A549 (cell line): Measurements from ENCODE around the gene PLCH1. TPM values are rescaled to one million over a fixed set of nuclear protein-coding genes. Genes with fewer than 3 reads are reported as not detected.

ENCODE experiments used
- ATAC-seq, 2 experiments: fragments of 200-7000 bp in 1 of 2; fragments of >200 bp in 1 of 2; cut with Nextera tagmentation in 1 of 2; cut with Tn5 transposase in 1 of 2; 3 replicates each; pipeline versions ENCODE4 v1.8.0 to v1.9.1; 2018 to 2020; ENCODE audit warnings: mild to moderate bottlenecking in 1 of 2, moderate library complexity in 1 of 2
- CTCF ChIA-PET: fragments of 300-600 bp; sonication (Branson Sonifier 250); formaldehyde crosslinking; extraction: SDS; loops from one replicate; lab custom pipeline; 2021; ENCODE audit warnings: antibody characterized with exemption, inconsistent platforms; lab: Yijun Ruan, JAX
- POLR2A ChIA-PET: fragments of 350-600 bp; formaldehyde crosslinking; extraction: SDS; loops from one replicate; lab custom pipeline; 2021; ENCODE audit warnings: antibody characterized with exemption, inconsistent platforms; lab: Yijun Ruan, JAX
- DNase-seq, 2 experiments: peaks; one replicate each; pipeline versions ENCODE4 v3.0.0 to v3.0.0-alpha.2; 2011 to 2016; ENCODE audit warnings: low read depth in 1 of 2, low spot score in 1 of 2
- FAIRE-seq: peaks from 2 replicates; lab custom pipeline; 2011; peaks lifted over from hg19 to GRCh38; lab: Jason Lieb, UNC
- H3K27ac ChIP-seq, 2 experiments: fragments of >200 bp; sonication (Bioruptor Twin); formaldehyde crosslinking; 3 replicates each; pipeline ENCODE4 v1.5.1; 2016 to 2017
- H3K4me1 ChIP-seq: fragments of >200 bp; sonication (Bioruptor Twin); formaldehyde crosslinking; 3 replicates; pipeline ENCODE4 v1.6.1; 2016
- H3K4me2 ChIP-seq: fragments of >200 bp; sonication (Bioruptor Twin); formaldehyde crosslinking; 3 replicates; pipeline ENCODE4 v1.6.1; 2016
- H3K4me3 ChIP-seq: fragments of >200 bp; sonication (Bioruptor Twin); formaldehyde crosslinking; 3 replicates; pipeline ENCODE4 v1.5.1; 2016
- H3K9me3 ChIP-seq: fragments of >200 bp; sonication (Bioruptor Twin); formaldehyde crosslinking; 3 replicates; pipeline ENCODE4 v1.6.1; 2016
- CEBPB ChIP-seq, 2 experiments: fragments of >200 bp in 1 of 2; sonication (Bioruptor Twin) in 1 of 2; formaldehyde crosslinking in 1 of 2; IDR thresholded peaks; 2 replicates each; pipeline ENCODE4 v1.6.1; 2012 to 2016
- CHD2 ChIP-seq: fragments of 150-350 bp; IDR thresholded peaks from 2 replicates; pipeline ENCODE4 v1.6.1; 2014; ENCODE audit warnings: low read length; ENCODE audit not compliant: partially characterized antibody
- EHF ChIP-seq: fragments of 250-450 bp; sonication (Bioruptor Pico); IDR thresholded peaks from 2 replicates; pipeline ENCODE4 v1.5.0; 2020; ENCODE audit warnings: mild to moderate bottlenecking
- EHMT2 ChIP-seq: fragments of 200-600 bp; sonication (generic); IDR thresholded peaks from 2 replicates; pipeline ENCODE4 v1.6.1; 2016; ENCODE audit warnings: antibody characterized with exemption, low read depth, mild to moderate bottlenecking, moderate library complexity
- ESRRA ChIP-seq: fragments of 150-350 bp; IDR thresholded peaks from 2 replicates; pipeline ENCODE4 v1.6.1; 2014; ENCODE audit warnings: mild to moderate bottlenecking, low read length, borderline replicate concordance
- FOSB ChIP-seq: fragments of 250-450 bp; sonication (Bioruptor Pico); IDR thresholded peaks from 2 replicates; pipeline ENCODE4 v1.5.0; 2020; ENCODE audit warnings: mild to moderate bottlenecking, moderate library complexity
- FOSL2 ChIP-seq, 2 experiments: fragments of 450-650 bp in 1 of 2; fragments of >200 bp in 1 of 2; sonication (Bioruptor Twin) in 1 of 2; formaldehyde crosslinking; IDR thresholded peaks; 2 replicates each; pipeline versions ENCODE4 v1.5.0 to v1.6.1; 2016 to 2020; ENCODE audit warnings: mild to moderate bottlenecking in 1 of 2, moderate library complexity in 1 of 2
- GATA3 ChIP-seq: IDR thresholded peaks from 2 replicates; pipeline ENCODE4 v1.6.1; 2012; ENCODE audit warnings: borderline replicate concordance
- HDAC2 ChIP-seq: fragments of 200-600 bp; sonication (generic); IDR thresholded peaks from 2 replicates; pipeline ENCODE4 v1.6.1; 2016
- HEYL ChIP-seq: fragments of 250-450 bp; sonication (Bioruptor Pico); IDR thresholded peaks from 2 replicates; pipeline ENCODE4 v1.8.0; 2021; ENCODE audit warnings: mild to moderate bottlenecking, moderate library complexity
- HOXA7 ChIP-seq: fragments of 250-450 bp; sonication (Bioruptor Pico); IDR thresholded peaks from 2 replicates; pipeline ENCODE4 v1.5.0; 2020; ENCODE audit warnings: mild to moderate bottlenecking, moderate library complexity
- HOXB5 ChIP-seq: fragments of 250-450 bp; sonication (Bioruptor Pico); IDR thresholded peaks from 2 replicates; pipeline ENCODE4 v1.5.0; 2020; ENCODE audit warnings: mild to moderate bottlenecking, moderate library complexity
- JUN ChIP-seq, 2 experiments: fragments of >200 bp; sonication (Bioruptor Twin); formaldehyde crosslinking; IDR thresholded peaks; 2 replicates in 1 of 2; 3 replicates in 1 of 2; pipeline ENCODE4 v1.6.1; 2016 to 2017
- MAZ ChIP-seq: fragments of 150-350 bp; IDR thresholded peaks from 2 replicates; pipeline ENCODE4 v1.6.1; 2014; ENCODE audit warnings: antibody characterized with exemption, low read depth, low read length, borderline replicate concordance
- MYC ChIP-seq: IDR thresholded peaks from 2 replicates; pipeline ENCODE4 v1.6.1; 2012; ENCODE audit warnings: mild to moderate bottlenecking, inconsistent platforms, low read length, improper control_type of control experiment, borderline replicate concordance
- NFE2L2 ChIP-seq: fragments of 150-350 bp; conservative IDR thresholded peaks from 2 replicates; pipeline ENCODE4 v1.6.1; 2014; ENCODE audit warnings: low read length
- NPAS2 ChIP-seq: fragments of 250-450 bp; sonication (Bioruptor Pico); IDR thresholded peaks from 2 replicates; pipeline ENCODE4 v1.8.0; 2022; ENCODE audit warnings: mild to moderate bottlenecking, moderate library complexity, borderline replicate concordance
- POLR2AphosphoS2 ChIP-seq: conservative IDR thresholded peaks from 2 replicates; pipeline ENCODE4 v1.6.1; 2012; ENCODE audit warnings: low read length, improper control_type of control experiment, inconsistent platforms
- RAD21 ChIP-seq, 2 experiments: fragments of >200 bp in 1 of 2; sonication (Bioruptor Twin) in 1 of 2; formaldehyde crosslinking in 1 of 2; IDR thresholded peaks in 1 of 2; conservative IDR thresholded peaks in 1 of 2; 2 replicates in 1 of 2; 3 replicates in 1 of 2; pipeline ENCODE4 v1.6.1; 2012 to 2018; ENCODE audit warnings: inconsistent platforms in 1 of 2
- RARB ChIP-seq: fragments of 250-450 bp; sonication (Bioruptor Pico); IDR thresholded peaks from 2 replicates; pipeline ENCODE4 v1.8.0; 2021; ENCODE audit warnings: mild to moderate bottlenecking, moderate library complexity
- RFX5 ChIP-seq: fragments of 450-650 bp; IDR thresholded peaks from 2 replicates; pipeline ENCODE4 v1.7.1; 2014; ENCODE audit warnings: antibody characterized with exemption, mild to moderate bottlenecking, moderate library complexity
- RNF2 ChIP-seq: fragments of 200-600 bp; sonication (generic); IDR thresholded peaks from 2 replicates; pipeline ENCODE4 v1.6.1; 2016; ENCODE audit warnings: low read depth, mild to moderate bottlenecking, antibody characterized with exemption, moderate library complexity, borderline replicate concordance
- TFCP2L1 ChIP-seq: fragments of 250-450 bp; sonication (Bioruptor Pico); IDR thresholded peaks from 2 replicates; pipeline ENCODE4 v1.5.0; 2021; ENCODE audit warnings: mild to moderate bottlenecking
- TP53 ChIP-seq: fragments of 250-450 bp; sonication (Bioruptor Pico); IDR thresholded peaks from 2 replicates; pipeline ENCODE4 v1.5.0; 2021; ENCODE audit warnings: mild to moderate bottlenecking, moderate library complexity
- ZNF302 ChIP-seq: fragments of 250-450 bp; sonication (Bioruptor Pico); IDR thresholded peaks from 2 replicates; pipeline ENCODE4 v1.9.0; 2021; ENCODE audit warnings: inconsistent platforms, mild to moderate bottlenecking, moderate library complexity
- ZSCAN20 ChIP-seq: fragments of 250-450 bp; sonication (Bioruptor Pico); IDR thresholded peaks from 2 replicates; pipeline ENCODE4 v1.8.0; 2022; ENCODE audit warnings: mild to moderate bottlenecking, moderate library complexity
- WGBS: methylation state at CpG from one replicate; pipeline ENCODE4 v1.1.6; 2017; ENCODE audit errors: missing lambda C conversion rate; 5-methylcytosine and 5-hydroxymethylcytosine counted together
- polyA plus RNA-seq, 4 experiments: library from polyadenylated mRNA; depleted of rRNA in 3 of 4; stranded (reverse); fragments of >200 nt; fragmentation: RNase III in 1 of 4; extraction: RNeasy Plus Mini Kit Qiagen cat#74134 plus additional on column Dnase treatment in 1 of 4; gene quantifications; 2 replicates in 3 of 4; 3 replicates in 1 of 4; pipeline ENCODE4 v1.2.3, GENCODE V29; 2011 to 2017
- TF ChIP-seq, protein P1 (sequence below): fragments of >200 bp; sonication (Bioruptor Twin); formaldehyde crosslinking; IDR thresholded peaks from 3 replicates; pipeline ENCODE4 v1.5.1; 2016
- TF ChIP-seq, protein P2 (sequence below): fragments of >200 bp; sonication (Bioruptor Twin); formaldehyde crosslinking; IDR thresholded peaks from 3 replicates; pipeline ENCODE4 v1.6.1; 2016
- TF ChIP-seq, protein P3 (sequence below): IDR thresholded peaks from 2 replicates; pipeline ENCODE4 v1.6.1; 2012

The PLCH1 gene
- polyA plus RNA-seq, 2 of the 4 experiments (the other 2 are of a cell fraction) = 2.1 to 11.1 TPM

DNA sequence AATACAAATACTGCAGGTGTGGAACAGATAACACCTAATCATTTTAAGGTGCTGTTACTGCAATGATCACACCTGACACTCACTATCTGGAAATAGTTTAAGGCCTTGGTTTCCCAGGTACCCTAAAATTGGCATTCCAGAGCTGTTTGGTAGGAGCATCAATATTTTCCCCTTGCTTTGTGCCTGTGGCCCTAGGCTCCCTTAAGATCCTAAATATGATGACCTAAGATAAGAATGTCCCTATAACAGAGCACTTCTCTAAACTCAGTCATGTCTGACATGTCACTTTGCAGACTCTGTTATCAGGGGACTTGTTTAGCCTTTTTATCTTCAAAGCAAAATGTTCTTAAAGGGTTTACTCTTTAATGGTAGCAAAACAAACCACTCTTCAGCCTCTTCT, 335.5 kb downstream of the PLCH1 start:
- H3K4me3 ChIP-seq = no peak overlapping the region
- TF ChIP-seq GATA3 (no peak), EHF (CRISPR knock-in tag) (no peak), MYC (no peak), POLR2AphosphoS2 (no peak), RFX5 (no peak), RAD21 (conservative IDR thresholded peaks at IDR 0.05 in 1 of 2, IDR thresholded peaks at IDR 0.05 in 1 of 2) (no peak), TP53 (CRISPR knock-in tag) (no peak), MAZ (no peak), NPAS2 (CRISPR knock-in tag) (no peak), CEBPB (IDR thresholded peaks at IDR 0.05) (no peak), HEYL (no peak), TFCP2L1 (CRISPR knock-in tag) (no peak), FOSB (CRISPR knock-in tag) (no peak)
- TF ChIP-seq, protein P1, sequence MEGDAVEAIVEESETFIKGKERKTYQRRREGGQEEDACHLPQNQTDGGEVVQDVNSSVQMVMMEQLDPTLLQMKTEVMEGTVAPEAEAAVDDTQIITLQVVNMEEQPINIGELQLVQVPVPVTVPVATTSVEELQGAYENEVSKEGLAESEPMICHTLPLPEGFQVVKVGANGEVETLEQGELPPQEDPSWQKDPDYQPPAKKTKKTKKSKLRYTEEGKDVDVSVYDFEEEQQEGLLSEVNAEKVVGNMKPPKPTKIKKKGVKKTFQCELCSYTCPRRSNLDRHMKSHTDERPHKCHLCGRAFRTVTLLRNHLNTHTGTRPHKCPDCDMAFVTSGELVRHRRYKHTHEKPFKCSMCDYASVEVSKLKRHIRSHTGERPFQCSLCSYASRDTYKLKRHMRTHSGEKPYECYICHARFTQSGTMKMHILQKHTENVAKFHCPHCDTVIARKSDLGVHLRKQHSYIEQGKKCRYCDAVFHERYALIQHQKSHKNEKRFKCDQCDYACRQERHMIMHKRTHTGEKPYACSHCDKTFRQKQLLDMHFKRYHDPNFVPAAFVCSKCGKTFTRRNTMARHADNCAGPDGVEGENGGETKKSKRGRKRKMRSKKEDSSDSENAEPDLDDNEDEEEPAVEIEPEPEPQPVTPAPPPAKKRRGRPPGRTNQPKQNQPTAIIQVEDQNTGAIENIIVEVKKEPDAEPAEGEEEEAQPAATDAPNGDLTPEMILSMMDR = no peak
- TF ChIP-seq, protein P2, sequence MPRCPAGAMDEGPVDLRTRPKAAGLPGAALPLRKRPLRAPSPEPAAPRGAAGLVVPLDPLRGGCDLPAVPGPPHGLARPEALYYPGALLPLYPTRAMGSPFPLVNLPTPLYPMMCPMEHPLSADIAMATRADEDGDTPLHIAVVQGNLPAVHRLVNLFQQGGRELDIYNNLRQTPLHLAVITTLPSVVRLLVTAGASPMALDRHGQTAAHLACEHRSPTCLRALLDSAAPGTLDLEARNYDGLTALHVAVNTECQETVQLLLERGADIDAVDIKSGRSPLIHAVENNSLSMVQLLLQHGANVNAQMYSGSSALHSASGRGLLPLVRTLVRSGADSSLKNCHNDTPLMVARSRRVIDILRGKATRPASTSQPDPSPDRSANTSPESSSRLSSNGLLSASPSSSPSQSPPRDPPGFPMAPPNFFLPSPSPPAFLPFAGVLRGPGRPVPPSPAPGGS = no peak
- ATAC-seq (no peak), DNase-seq (no peak), FAIRE-seq (no peak)
- H3K9me3 ChIP-seq = no peaks in the 10 kb centered on the region
- CTCF ChIA-PET = interaction anchor here (1.4 kb wide), 1 partner anchor 27 kb away, joined by 3 read pairs; no protein-coding TSS in a partner anchor
- no peak overlapping the region for H3K4me2 ChIP-seq
- POLR2A ChIA-PET = no interaction called here
- H3K4me1 ChIP-seq = no peaks in the 10 kb centered on the region
- no peak overlapping the region for H3K27ac ChIP-seq

DNA sequence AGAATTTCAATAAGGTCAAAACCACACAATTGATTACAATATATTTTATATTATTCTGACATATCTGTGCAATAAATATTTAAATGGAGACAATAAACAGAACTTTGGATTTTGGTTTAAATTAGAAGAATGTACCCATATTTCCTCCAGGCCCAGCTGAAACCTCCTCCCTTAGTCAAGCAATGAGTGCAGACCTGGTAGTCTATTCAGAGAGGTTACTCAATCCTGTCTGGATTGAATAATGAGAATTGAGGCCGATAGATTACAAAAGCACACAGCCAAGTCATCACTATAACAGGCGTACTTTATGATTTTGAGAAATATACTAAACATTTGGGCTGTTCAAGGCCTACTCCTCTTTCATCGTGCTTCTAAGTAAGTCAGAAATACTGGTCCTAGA, 336.9 kb downstream of the PLCH1 start:
- no peak overlapping the region for H3K4me3 ChIP-seq
- POLR2A ChIA-PET = no interaction called here
- TF ChIP-seq CHD2 (no peak), ESRRA (no peak), HOXA7 (no peak), CEBPB (IDR thresholded peaks at IDR 0.05) (no peak), ZNF302 (no peak), FOSB (CRISPR knock-in tag) (no peak), EHMT2 (no peak), HDAC2 (no peak), JUN (IDR thresholded peaks at IDR 0.05) (no peak), RARB (no peak), HOXB5 (CRISPR knock-in tag) (no peak), ZSCAN20 (CRISPR knock-in tag) (no peak), FOSL2 (IDR thresholded peaks at IDR 0.05) (no peak), FOSL2 (CRISPR knock-in tag; IDR thresholded peaks at IDR 0.05) (no peak), NFE2L2 (no peak), RNF2 (no peak), RFX5 (no peak)
- TF ChIP-seq, protein P3, sequence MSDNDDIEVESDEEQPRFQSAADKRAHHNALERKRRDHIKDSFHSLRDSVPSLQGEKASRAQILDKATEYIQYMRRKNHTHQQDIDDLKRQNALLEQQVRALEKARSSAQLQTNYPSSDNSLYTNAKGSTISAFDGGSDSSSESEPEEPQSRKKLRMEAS = no peak
- TF ChIP-seq, all 56 proteins: peak for 0
- no peak for ATAC-seq
- CTCF ChIA-PET = interaction anchor here (0.8 kb wide), 1 partner anchor 14 kb away, joined by 3 read pairs; no protein-coding TSS in a partner anchor
- Histone ChIP-seq H3K4me2 (no peak overlapping the region), H3K4me1 (no peaks in the 10 kb centered on the region), H3K27ac (no peak overlapping the region), H3K9me3 (no peaks in the 10 kb centered on the region)
- 87% methylated on average over 3 of the region's 3 CpGs for WGBS
- DNase-seq = no peak
- FAIRE-seq = no peak
